Parathyroid adenoma (tissue), 2 donors: ENCODE data around the gene ASMT.

Source experiments
- H2AFZ ChIP-seq: fragments of 300-600 bp; sonication (generic); one replicate; pipeline ENCODE4 v1.7.0; 2017; ENCODE audit warnings: antibody characterized with exemption, mild to moderate bottlenecking
- H3K27ac ChIP-seq: fragments of 300-600 bp; sonication (generic); one replicate; pipeline ENCODE4 v1.7.0; 2017
- H3K27me3 ChIP-seq: fragments of 300-600 bp; sonication (generic); one replicate; pipeline ENCODE4 v1.7.0; 2017; ENCODE audit warnings: low read length; ENCODE audit not compliant: control insufficient read depth, insufficient read depth
- H3K36me3 ChIP-seq: fragments of 300-600 bp; sonication (generic); one replicate; pipeline ENCODE4 v1.7.0; 2017; ENCODE audit warnings: low read length; ENCODE audit not compliant: control insufficient read depth, insufficient read depth
- H3K4me1 ChIP-seq: fragments of 300-600 bp; sonication (generic); one replicate; pipeline ENCODE4 v1.7.0; 2017; ENCODE audit warnings: control low read depth
- H3K4me2 ChIP-seq: fragments of 300-600 bp; sonication (generic); one replicate; pipeline ENCODE4 v1.7.0; 2017; ENCODE audit warnings: low read length
- H3K4me3 ChIP-seq: fragments of 300-600 bp; sonication (generic); one replicate; pipeline ENCODE4 v1.7.0; 2017; ENCODE audit warnings: low read depth, low read length
- H3K79me2 ChIP-seq: fragments of 300-600 bp; sonication (generic); one replicate; pipeline ENCODE4 v1.7.0; 2017; ENCODE audit warnings: control low read depth
- H3K9ac ChIP-seq: fragments of 300-600 bp; sonication (generic); one replicate; pipeline ENCODE4 v1.7.0; 2017; ENCODE audit warnings: mild to moderate bottlenecking
- H3K9me3 ChIP-seq: fragments of 300-600 bp; sonication (generic); one replicate; pipeline ENCODE4 v1.7.0; 2017; ENCODE audit warnings: low read length; ENCODE audit not compliant: control insufficient read depth
- CTCF ChIP-seq: fragments of 300-600 bp; sonication (generic); IDR thresholded peaks from one replicate; pipeline ENCODE4 v1.7.0; 2017; ENCODE audit warnings: antibody characterized with exemption, mild to moderate bottlenecking
- donor health status: primary hyperparathyroidism.

The ASMT gene

GRCh38 chrX:1598021-1598875 lies 16.6 kb upstream of the ASMT start:
- Histone ChIP-seq H3K9ac (no peak overlapping the region), H3K27ac (no peak overlapping the region), H3K4me3 (no peak overlapping the region), H3K79me2 (peaks cover 8% of the 10 kb centered on the region), H3K4me2 (no peak overlapping the region), H3K9me3 (no peaks in the 10 kb centered on the region), H3K4me1 (no peaks in the 10 kb centered on the region), H3K36me3 (no peaks in the 10 kb centered on the region), H3K27me3 (no peaks in the 10 kb centered on the region), H2AFZ (no peak overlapping the region)
- TF ChIP-seq CTCF: no peak

DNA sequence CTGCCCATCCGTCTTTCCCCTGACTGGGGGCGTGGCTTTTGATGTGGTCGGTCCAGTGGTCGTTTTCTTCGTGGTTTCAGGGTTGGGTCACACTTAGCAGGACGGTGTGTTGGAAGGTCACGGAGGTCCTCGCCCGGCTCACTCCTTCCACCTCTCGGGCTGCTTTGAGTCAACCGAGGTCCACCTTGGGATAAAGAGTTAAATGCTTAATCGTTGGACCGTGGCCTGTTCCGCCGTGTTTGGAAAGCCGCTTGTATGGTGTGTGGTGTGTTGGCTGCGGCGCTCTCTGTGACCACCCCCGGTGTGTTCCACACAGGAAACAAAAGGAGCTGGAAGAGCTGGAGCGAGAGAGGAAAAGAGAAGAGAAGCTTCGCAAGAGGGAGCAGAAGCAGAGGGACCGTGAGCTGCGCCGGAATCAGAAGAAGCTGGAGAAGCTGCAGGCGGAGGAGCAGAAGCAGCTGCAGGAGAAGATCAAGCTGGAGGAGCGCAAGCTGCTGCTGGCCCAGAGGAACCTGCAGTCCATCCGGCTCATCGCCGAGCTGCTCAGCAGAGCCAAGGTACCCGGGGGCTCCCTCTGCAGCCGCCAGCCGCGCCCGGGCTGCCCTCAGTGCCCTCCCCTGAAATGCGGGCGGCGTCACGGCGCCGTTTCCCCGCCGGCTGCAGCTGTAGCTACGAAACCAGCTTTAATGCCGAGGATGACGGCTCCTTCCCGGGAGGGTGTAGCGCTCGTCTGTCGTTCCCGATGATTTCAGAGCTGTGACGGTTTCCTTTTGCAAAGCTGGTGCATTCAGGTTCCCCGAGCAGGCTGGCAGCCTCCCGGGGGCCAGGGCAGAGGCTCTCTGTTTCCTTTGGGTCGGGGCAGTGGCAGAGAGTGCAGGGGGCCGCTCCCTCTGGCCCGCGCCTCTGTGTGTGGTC lies 15.7 kb upstream of the ASMT start:
- Histone ChIP-seq H3K4me3 (no peak overlapping the region), H3K36me3 (no peaks in the 10 kb centered on the region), H2AFZ (no peak overlapping the region), H3K27me3 (no peaks in the 10 kb centered on the region), H3K9me3 (no peaks in the 10 kb centered on the region), H3K4me2 (no peak overlapping the region), H3K27ac (no peak overlapping the region), H3K9ac (no peak overlapping the region), H3K4me1 (no peaks in the 10 kb centered on the region), H3K79me2 (peaks cover 8% of the 10 kb centered on the region)
- no peak for TF ChIP-seq CTCF

- Histone ChIP-seq H3K79me2 (peaks cover 4% of the 10 kb centered on the region), H3K4me1 (no peaks in the 10 kb centered on the region), H3K4me3 (no peak overlapping the region), H3K9me3 (no peaks in the 10 kb centered on the region), H3K36me3 (no peaks in the 10 kb centered on the region), H3K27me3 (no peaks in the 10 kb centered on the region), H3K4me2 (no peak overlapping the region), H3K27ac (no peak overlapping the region), H3K9ac (no peak overlapping the region), H2AFZ (no peak overlapping the region)
- TF ChIP-seq CTCF: no peak
Observed at GRCh38 chrX:1599791-1600405, 15.0 kb upstream of the ASMT start.

- Histone ChIP-seq H2AFZ (no peak overlapping the region), H3K27ac (no peak overlapping the region), H3K4me3 (no peak overlapping the region), H3K79me2 (peaks cover 2% of the 10 kb centered on the region), H3K36me3 (no peaks in the 10 kb centered on the region), H3K27me3 (no peaks in the 10 kb centered on the region), H3K9ac (no peak overlapping the region), H3K4me1 (no peaks in the 10 kb centered on the region), H3K4me2 (no peak overlapping the region), H3K9me3 (no peaks in the 10 kb centered on the region)
- no peak for TF ChIP-seq CTCF
Observed at GRCh38 chrX:1600406-1601050, 14.3 kb upstream of the ASMT start.
